Activated T-cell treated with anti-CD3 and anti-CD28 coated beads, Interleukin-2, amount 50 U/mL, for 24 hours (primary cell): ENCODE results near the gene CFAP410.
"Not testable (repeated sequence)": the region's sequence is repeated elsewhere in the genome, so short reads cannot be mapped to it uniquely, and the experiment has no call there.

ENCODE experiments used
- DNase-seq: peaks from one replicate; pipeline ENCODE4 v3.0.0-alpha.2; 2020
- H3K27ac Mint-ChIP-seq: 2 replicates; pipeline ENCODE4 v1.8.0; 2020; ENCODE audit warnings: mild to moderate bottlenecking, mixed read lengths
- H3K27me3 Mint-ChIP-seq: 2 replicates; pipeline ENCODE4 v1.8.0; 2020; ENCODE audit warnings: mixed read lengths
- H3K36me3 Mint-ChIP-seq: 2 replicates; pipeline ENCODE4 v1.8.0; 2020; ENCODE audit warnings: low read depth, mixed read lengths
- H3K4me1 Mint-ChIP-seq: 2 replicates; pipeline ENCODE4 v1.8.0; 2020; ENCODE audit warnings: low read depth, mixed read lengths
- H3K4me3 Mint-ChIP-seq: 2 replicates; pipeline ENCODE4 v1.8.0; 2020; ENCODE audit warnings: mild to moderate bottlenecking, moderate library complexity, mixed read lengths
- H3K9me3 Mint-ChIP-seq: 2 replicates; pipeline ENCODE4 v1.8.0; 2020; ENCODE audit warnings: mixed read lengths

CFAP410 gene

DNA sequence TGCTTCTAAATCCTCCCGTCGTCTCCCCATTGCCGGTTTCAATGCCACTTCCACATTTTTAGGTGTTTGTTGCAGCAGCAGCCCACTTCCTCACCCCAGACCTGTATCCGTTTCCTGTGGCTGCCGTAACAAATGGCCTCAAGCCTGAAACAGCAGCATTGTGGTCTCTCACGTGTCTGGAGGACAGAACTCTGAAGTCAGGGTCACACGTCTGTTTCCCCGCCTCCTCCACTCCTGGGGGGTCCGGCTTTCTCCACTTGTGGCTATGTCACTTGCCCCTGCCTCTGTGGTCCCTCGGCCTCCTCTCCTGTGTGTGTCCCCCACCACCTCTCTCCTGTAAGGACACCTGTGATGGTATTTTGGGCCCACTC lies 36.1 kb upstream of the CFAP410 start:
- Mint-ChIP-seq H3K27me3 (no peaks in the 10 kb centered on the region), H3K36me3 (peaks cover 69% of the 10 kb centered on the region), H3K4me1 (peaks cover 20% of the 10 kb centered on the region), H3K27ac (no peak overlapping the region), H3K4me3 (no peak overlapping the region), H3K9me3 (no peaks in the 10 kb centered on the region)
- peak; percentile 42 for DNase-seq

DNA sequence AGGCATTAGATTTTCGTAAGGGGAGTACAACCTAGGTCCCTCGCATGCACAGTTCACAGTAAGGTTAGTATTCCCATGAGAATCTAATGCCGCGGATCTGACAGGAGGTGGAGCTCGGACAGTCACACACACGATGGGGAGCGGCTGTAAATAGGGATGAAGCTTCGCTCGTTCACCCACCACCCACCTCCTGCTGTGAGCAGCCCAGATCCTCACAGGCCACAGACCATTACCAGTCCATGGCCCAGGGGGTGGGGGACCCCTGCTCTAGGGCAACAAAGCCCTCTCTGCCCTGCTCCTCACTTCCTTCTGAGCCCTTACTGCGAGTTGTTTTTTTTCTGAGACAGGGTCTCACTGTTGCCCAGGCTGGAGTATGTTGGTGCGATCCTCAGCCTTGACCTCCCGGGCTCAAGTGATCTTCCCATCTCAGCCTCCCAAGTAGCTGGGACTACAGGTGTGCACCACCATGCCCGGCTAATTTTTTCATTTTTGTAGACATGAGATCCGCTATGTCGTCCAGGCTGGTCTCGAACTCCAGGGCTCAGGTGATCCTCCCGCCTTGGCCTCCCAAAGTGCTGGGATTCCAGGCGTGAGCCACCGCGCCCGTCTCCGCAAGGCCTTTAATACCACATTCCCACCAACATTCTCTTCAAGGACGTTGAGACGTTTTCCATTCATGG lies 35.6 kb upstream of the CFAP410 start:
- Mint-ChIP-seq H3K4me1 (peaks cover 20% of the 10 kb centered on the region), H3K27ac (no peak overlapping the region), H3K9me3 (no peaks in the 10 kb centered on the region), H3K36me3 (peaks cover 65% of the 10 kb centered on the region), H3K27me3 (no peaks in the 10 kb centered on the region), H3K4me3 (no peak overlapping the region)
- DNase-seq, result peak; percentile 18

DNA sequence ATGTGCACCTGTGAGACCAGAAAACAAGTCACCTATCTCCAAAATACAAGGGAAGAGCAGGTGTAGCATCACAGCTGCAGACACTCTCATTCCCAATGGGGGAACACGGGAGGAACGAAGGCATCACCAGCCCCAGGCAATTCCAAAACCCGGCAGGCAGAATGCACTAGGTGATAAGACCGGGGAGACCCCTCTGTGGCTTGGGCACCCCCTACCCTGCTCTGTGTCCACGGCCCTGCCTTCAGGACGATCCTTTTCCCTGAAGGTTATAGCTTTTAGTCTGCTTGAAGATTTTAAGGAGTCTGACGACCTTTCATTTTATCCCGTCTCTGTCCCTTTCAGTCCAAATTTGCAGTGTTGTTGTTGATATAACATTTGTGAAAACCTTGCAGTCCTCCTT lies 33.4 kb upstream of the CFAP410 start:
- peak; percentile 13 for DNase-seq
- H3K4me1 Mint-ChIP-seq, result peaks cover 20% of the 10 kb centered on the region
- H3K27me3 Mint-ChIP-seq, result no peaks in the 10 kb centered on the region
- H3K27ac Mint-ChIP-seq, result no peak overlapping the region
- H3K9me3 Mint-ChIP-seq, result no peaks in the 10 kb centered on the region
- no peak overlapping the region for H3K4me3 Mint-ChIP-seq
- H3K36me3 Mint-ChIP-seq, result peaks cover 54% of the 10 kb centered on the region

DNA sequence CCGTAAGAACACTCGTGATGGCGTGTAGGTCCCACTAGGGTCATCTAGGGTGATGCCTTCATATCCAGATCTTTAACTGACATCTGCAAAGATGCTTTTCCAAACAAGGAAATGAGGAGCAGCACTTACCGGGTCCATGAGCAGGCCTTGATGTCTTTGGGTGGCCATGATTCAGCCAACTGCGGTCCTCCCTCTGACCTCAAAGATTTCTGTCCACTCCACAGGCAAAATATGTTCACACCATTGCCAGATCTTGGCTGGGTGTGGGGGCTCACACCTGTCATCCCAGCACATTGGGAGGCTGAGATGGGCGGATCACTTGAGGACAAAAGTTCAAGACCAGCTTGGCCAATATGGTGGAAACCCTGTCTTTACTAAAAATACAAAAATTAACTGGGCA lies 32.4 kb upstream of the CFAP410 start:
- Mint-ChIP-seq H3K9me3 (no peaks in the 10 kb centered on the region), H3K36me3 (peaks cover 55% of the 10 kb centered on the region), H3K4me3 (no peak overlapping the region), H3K27ac (no peak overlapping the region), H3K27me3 (no peaks in the 10 kb centered on the region), H3K4me1 (peaks cover 20% of the 10 kb centered on the region)
- DNase-seq, result peak; percentile 1

DNA sequence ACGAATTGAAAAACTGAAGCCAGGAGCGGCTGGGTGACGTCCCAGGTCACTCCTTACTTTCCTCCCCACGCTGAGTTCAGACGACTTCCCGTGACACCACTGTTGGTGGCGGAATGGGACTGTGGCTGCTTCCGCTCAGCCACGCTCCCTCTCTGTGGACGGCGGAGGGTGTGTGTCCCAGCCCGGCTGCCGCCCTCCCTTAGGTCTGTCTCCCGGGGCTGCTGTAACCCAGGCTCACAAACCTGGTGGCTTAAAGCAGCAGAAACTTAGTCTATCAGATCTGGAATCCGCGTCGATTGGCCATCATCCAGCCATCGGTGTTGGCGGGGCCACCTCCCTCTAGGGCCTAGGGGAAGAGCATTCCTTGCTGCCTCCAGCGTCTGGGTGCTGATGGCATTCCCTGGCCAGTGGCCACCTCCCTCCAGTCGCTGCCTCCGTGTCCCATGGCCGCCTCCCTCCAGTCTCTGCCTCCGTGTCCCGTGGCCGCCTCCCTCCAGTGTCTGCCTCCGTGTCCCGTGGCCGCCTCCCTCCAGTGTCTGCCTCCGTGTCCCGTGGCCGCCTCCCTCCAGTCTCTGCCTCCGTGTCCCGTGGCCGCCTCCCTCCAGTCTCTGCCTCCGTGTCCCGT lies 31.7 kb upstream of the CFAP410 start:
- Mint-ChIP-seq H3K4me1 (peaks cover 18% of the 10 kb centered on the region), H3K4me3 (no peak overlapping the region), H3K36me3 (peaks cover 51% of the 10 kb centered on the region), H3K27ac (no peak overlapping the region), H3K27me3 (no peaks in the 10 kb centered on the region), H3K9me3 (no peaks in the 10 kb centered on the region)
- peak; percentile 22 for DNase-seq

DNA sequence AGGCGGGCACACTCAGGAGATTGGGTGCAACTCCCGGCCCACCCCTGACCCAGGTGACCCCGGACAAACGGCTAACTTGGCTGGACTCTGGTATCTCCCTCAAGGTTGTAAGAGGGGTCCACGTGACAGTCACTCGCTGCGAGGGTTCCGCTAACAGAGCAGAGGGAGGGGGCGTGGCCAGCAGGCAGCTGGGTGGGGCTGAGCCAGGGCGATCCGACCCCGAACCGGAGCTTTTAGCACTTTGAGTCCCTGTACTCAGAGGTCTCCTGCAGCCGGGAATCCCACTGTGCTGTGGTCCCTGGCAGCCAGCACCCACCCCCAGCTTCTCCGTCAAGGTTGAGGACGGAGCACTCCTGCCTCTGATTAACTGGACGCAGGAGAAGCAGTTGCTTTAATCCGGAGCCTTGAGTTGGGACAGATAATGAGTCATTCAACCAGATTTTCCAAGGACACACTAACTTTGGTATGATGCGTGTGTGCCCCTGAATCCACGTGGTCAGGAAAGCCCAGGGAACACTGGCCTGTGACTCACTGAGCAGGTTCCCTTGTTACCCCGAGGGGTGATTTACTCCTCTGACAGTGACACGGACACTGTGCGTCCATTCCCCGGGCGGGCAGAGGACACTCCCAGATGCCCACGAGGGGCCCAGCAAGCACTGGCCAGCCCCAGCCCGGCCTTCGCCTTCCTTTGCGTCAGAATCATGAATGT lies 31.0 kb upstream of the CFAP410 start:
- Mint-ChIP-seq H3K27me3 (no peaks in the 10 kb centered on the region), H3K9me3 (no peaks in the 10 kb centered on the region), H3K36me3 (peaks cover 45% of the 10 kb centered on the region), H3K4me3 (no peak overlapping the region), H3K4me1 (peaks cover 11% of the 10 kb centered on the region), H3K27ac (no peak overlapping the region)
- peak; percentile 19 for DNase-seq

DNA sequence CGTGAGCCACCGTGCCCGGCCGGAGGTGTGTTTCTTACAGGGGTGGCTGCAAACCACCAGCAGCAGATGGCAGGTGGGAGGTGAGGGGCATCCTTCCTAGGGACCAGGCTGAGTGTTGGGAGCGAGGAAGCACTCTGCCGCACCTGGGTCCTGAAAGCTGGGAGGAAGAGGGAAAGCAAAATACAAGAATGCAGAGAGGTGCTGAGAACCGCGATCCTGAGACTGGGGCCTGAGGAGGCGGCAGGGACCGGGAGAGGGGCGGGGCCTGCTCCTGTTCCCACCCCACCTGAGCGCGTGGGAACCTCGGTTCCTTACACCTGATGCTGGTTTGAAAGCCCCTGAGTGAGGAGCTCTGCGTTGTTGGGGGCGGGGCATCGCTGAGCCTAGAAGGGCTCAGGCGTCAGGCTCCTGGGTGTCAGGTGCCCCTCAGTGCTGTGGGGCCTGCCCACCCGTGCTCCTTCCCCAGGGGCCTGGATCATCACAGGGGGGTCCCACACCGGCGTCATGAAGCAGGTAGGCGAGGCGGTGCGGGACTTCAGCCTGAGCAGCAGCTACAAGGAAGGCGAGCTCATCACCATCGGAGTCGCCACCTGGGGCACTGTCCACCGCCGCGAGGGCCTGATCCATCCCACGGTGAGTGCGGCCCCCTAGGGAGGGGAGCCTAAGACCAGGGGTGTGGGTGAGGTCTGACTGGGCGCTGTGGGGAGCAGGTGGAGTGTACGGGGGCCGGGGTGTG lies 29.7 kb upstream of the CFAP410 start:
- Mint-ChIP-seq H3K9me3 (no peaks in the 10 kb centered on the region), H3K36me3 (peaks cover 35% of the 10 kb centered on the region), H3K27ac (no peak overlapping the region), H3K27me3 (no peaks in the 10 kb centered on the region), H3K4me1 (peaks cover 5% of the 10 kb centered on the region), H3K4me3 (no peak overlapping the region)
- DNase-seq, result peak; percentile 12

DNA sequence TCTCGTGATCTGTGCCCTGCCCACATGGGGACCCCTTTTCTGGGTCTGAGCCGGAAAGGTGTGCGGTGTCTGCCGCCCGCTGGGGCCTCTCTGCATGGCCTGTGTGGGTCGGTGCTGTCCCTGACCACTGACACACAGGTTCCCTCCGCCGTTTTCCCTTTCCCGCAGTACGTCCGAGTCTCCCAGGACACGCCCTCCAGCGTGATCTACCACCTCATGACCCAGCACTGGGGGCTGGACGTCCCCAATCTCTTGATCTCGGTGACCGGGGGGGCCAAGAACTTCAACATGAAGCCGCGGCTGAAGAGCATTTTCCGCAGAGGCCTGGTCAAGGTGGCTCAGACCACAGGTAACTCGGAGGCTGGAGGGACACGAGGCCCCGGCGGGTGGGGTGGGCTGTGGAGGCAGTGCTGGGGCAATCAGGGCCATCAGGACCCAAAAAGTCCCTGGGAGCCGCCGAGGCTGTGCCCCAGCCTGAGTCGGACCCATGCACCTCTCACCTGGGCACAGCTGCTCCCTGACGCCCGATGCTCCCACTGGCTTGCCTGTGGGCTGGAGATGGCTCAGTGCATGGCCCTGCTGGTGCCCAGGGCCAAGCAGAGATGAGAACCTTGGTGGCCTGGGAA lies 27.5 kb upstream of the CFAP410 start:
- Mint-ChIP-seq H3K4me3 (no peak overlapping the region), H3K36me3 (peaks cover 28% of the 10 kb centered on the region), H3K9me3 (no peaks in the 10 kb centered on the region), H3K27me3 (no peaks in the 10 kb centered on the region), H3K27ac (no peak overlapping the region), H3K4me1 (peaks cover 11% of the 10 kb centered on the region)
- DNase-seq, result peak; percentile 22

DNA sequence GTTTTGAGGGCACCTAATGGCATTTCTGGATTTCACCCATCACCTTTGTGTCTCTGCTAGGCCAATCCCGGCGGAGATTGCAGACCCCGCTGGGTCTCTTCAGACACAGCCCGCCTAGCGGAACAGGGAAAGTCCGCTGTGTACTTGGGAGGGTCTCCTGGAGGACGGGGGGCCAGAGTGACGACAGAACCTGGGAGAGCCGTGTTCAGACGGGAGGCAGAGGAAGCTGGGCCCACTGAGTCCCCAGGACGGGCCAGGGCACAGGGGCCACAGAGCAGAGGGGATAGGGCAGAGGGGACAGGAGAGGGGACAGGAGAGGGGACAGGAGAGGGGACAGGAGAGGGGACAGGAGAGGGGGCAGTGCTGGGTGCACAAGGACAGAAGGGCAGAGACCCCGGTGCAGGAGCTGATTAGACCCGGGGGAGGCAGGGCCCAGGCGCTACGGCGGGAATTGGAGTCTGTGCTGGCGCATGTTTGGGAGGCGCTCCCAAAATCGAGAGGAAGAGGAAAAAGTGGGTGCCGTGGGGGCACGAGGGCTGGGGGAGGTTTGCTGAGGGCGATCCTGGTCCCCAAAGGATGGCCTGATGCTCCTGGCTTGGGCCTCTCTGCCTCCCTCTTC lies 26.9 kb upstream of the CFAP410 start:
- H3K27ac Mint-ChIP-seq, result no peak overlapping the region
- DNase-seq, result no peak
- peaks cover 11% of the 10 kb centered on the region for H3K4me1 Mint-ChIP-seq
- no peaks in the 10 kb centered on the region for H3K27me3 Mint-ChIP-seq
- peaks cover 24% of the 10 kb centered on the region for H3K36me3 Mint-ChIP-seq
- H3K9me3 Mint-ChIP-seq, result no peaks in the 10 kb centered on the region
- no peak overlapping the region for H3K4me3 Mint-ChIP-seq

DNA sequence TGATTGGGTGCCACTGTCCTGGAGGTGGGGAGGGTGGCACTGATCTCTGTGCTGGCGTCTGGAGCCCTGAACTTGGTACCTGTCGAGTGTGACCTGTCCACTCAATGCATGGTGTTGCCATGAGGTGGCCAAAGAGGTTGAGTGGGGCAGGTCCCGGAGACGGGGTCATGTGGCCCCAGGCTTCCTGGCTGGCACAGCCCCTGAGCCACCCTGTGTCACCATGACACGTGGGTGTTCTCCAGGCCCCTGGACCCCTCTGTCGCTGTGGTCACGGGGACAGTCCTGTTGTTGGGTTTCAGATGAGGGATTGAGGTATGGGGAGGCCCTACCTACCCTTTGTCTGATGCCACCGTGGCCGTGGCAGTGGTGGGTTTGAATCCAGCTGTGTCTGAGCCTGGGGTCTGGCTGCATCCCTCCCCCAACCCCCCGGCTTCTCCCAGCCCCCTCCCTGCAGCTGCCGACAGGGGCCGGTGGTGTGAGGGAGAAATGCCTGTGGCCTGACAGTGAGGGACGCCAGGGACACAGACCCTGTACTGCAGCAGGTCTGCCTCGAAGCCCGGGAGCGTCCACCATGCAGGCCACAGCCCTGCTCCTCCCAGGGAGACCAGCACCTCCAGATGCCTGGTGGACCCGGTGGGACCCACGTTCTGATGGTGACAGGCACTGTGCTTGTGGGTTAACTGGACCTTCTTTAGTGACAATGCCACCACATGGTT lies 26.2 kb upstream of the CFAP410 start:
- H3K27ac Mint-ChIP-seq, result no peak overlapping the region
- no peak overlapping the region for H3K4me3 Mint-ChIP-seq
- no peaks in the 10 kb centered on the region for H3K27me3 Mint-ChIP-seq
- peak; percentile 22 for DNase-seq
- peaks cover 11% of the 10 kb centered on the region for H3K4me1 Mint-ChIP-seq
- H3K9me3 Mint-ChIP-seq, result no peaks in the 10 kb centered on the region
- H3K36me3 Mint-ChIP-seq, result peaks cover 19% of the 10 kb centered on the region

DNA sequence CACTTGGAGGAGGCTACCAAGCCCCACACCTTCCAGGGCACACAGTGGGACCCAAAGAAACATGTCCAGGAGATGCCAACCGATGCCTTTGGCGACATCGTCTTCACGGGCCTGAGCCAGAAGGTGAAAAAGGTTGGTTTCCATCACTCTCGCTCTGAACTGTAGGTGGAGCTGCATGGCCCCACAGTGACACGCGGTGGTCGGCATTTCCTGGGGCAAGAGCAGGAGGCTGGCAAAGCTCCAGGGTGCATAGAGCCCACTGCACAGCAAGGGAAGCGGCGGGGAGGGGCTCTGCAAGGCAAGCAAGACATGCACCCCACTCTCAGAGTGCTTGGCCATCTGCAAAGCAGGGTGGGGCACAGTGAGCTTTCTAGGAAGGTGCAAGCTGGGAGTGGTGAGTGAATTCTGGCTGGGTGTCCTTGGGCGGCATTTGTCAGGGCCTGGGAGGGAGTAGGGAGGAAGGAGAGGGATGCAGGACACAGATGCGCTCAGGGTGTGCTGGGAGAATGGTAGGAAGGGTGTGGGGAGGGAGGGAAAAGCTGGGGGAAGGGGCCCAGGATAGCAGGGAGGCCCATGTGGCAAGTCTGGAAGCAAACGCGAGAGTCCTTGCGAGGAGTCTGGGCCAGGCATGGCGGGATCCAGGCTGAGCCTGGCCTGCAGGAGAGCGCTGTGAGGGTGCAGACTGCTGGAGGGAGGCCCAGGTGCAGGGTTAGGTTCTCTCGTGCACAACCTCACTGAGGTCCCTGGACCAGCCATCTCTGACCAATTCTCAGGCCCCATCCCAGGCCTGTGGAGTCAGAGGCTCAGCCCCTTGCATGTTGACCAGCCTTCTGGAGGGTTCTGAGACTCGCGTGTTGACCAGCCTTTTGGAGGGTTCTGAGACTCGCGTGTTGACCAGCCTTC lies 25.2 kb upstream of the CFAP410 start:
- Mint-ChIP-seq H3K4me1 (peaks cover 15% of the 10 kb centered on the region), H3K27ac (no peak overlapping the region), H3K9me3 (no peaks in the 10 kb centered on the region), H3K27me3 (no peaks in the 10 kb centered on the region), H3K4me3 (no peak overlapping the region), H3K36me3 (peaks cover 18% of the 10 kb centered on the region)
- peak; percentile 17 for DNase-seq

DNA sequence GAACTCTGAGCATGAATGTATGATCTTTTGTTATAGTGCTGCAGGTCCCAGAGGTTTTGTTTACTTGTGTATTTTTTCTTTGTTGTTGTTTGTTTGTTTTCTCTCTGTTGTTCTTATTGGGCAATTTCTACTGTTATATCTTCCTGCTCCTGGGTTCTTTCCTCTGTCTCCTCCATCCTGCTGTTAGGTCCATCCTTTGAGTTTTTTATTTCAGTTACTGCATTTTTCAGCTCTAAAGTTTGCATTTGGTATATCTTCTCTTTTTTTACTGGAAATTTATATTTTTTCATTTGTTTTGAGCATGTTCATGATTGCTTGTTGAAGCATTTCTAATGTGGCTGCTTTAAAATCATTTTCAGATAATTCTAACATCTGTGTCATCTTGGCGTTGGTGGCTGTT lies 24.1 kb upstream of the CFAP410 start:
- no peak overlapping the region for H3K27ac Mint-ChIP-seq
- H3K9me3 Mint-ChIP-seq, result no peaks in the 10 kb centered on the region
- H3K27me3 Mint-ChIP-seq, result no peaks in the 10 kb centered on the region
- H3K4me1 Mint-ChIP-seq, result peaks cover 18% of the 10 kb centered on the region
- no peak for DNase-seq
- peaks cover 26% of the 10 kb centered on the region for H3K36me3 Mint-ChIP-seq
- no peak overlapping the region for H3K4me3 Mint-ChIP-seq

DNA sequence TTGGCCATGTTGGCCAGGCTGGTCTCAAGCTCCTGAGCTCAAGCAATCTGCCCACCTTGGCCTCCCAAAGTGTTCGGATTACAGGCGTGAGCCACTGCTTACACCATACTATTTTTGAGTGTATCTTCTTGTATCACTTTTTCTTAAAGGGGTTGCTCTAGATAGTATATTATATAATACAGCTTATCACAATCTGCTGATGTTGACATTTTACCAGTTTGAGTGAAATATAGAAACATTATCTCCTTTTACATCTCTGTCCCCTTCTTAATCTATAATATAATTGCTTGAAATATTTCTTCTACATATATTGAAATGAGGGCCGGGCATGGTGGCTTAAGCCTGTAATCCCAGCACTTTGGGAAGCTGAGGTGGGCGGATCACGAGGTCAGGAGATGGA lies 22.7 kb upstream of the CFAP410 start:
- H3K4me1 Mint-ChIP-seq, result peaks cover 19% of the 10 kb centered on the region
- H3K9me3 Mint-ChIP-seq, H3K27me3 Mint-ChIP-seq, DNase-seq, H3K27ac Mint-ChIP-seq, H3K4me3 Mint-ChIP-seq: not testable (repeated sequence)
- H3K36me3 Mint-ChIP-seq, result peaks cover 29% of the 10 kb centered on the region
